ENCODE measurements around the gene CYBC1. TPM values are rescaled to one million over a fixed set of nuclear protein-coding genes. Genes with fewer than 3 reads are reported as not detected.
A peak's percentile ranks its signal among the peaks of the same experiment; 100 is the strongest.
"Not testable (repeated sequence)": the region's sequence is repeated elsewhere in the genome, so short reads cannot be mapped to it uniquely, and the experiment has no call there.

CYBC1 gene
- total and polyA plus RNA-seq, 8 donors: 29.3 to 66.9 (median 41.0) TPM

GRCh38 chr17:82457929-82458178, 7.3 kb upstream of the CYBC1 start:
- WGBS, 2 donors: 0 to 1% methylated on average over 8 of the region's 8 CpGs
- no peak for FAIRE-seq
- H3K4me3 ChIP-seq: peak overlapping the region; percentile 65 to 87 (median 82)
- no peaks in the 10 kb centered on the region for H3K27me3 ChIP-seq
- intact Hi-C loops (cut with DNase I): no loop called here
- ATAC-seq: no peak
- TF ChIP-seq, protein P1, sequence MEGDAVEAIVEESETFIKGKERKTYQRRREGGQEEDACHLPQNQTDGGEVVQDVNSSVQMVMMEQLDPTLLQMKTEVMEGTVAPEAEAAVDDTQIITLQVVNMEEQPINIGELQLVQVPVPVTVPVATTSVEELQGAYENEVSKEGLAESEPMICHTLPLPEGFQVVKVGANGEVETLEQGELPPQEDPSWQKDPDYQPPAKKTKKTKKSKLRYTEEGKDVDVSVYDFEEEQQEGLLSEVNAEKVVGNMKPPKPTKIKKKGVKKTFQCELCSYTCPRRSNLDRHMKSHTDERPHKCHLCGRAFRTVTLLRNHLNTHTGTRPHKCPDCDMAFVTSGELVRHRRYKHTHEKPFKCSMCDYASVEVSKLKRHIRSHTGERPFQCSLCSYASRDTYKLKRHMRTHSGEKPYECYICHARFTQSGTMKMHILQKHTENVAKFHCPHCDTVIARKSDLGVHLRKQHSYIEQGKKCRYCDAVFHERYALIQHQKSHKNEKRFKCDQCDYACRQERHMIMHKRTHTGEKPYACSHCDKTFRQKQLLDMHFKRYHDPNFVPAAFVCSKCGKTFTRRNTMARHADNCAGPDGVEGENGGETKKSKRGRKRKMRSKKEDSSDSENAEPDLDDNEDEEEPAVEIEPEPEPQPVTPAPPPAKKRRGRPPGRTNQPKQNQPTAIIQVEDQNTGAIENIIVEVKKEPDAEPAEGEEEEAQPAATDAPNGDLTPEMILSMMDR (IDR thresholded peaks at IDR 0.05): no peak
- no peaks in the 10 kb centered on the region for H3K9me3 ChIP-seq
- peaks cover 5 to 34% (median 26%) of the 10 kb centered on the region in 3 donors for H3K4me1 ChIP-seq
- peak overlapping the region; percentile 100 for H3K27ac ChIP-seq
- no peak for DNase-seq
- H3K36me3 ChIP-seq: no peaks in the 10 kb centered on the region

DNA sequence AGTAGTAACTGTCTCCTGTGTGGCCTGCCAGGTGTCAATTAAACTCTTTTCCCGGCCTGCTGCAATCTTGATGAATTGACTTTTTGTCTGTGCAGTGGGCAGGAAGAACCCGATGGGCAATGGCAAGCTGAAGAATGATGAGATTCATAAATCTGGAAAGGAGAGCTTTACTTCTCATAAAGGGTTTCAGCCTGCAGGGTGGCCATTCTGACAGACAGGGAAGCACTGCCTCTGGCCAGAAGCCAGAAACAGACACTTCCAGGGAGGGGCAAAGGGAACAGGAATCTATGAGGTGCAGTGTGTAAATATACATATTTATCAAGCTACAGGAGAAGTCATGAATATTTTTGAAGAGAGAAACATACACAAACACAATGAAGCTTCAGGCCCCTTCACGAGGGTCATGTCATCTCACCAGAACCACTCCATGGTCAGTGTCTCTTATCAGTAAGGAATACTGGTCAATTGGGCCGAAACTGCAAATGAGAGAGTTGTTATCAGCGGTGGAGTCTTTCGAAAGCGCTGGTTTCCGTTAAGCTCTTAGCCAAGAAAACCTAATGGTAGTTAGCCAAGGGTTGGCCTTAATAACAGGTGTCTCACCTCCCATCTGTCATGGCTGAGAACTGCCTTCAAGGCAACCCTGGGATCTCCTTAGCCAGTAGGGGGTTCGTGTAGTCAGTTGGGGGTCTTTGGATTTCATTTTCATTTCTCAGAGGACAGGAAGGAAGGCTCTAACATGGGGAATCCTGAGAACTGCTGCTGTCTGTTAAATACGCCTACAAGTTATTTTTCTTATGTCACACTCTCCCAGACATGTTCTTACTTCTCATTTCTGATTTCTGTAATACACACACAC, 6.7 kb upstream of the CYBC1 start:
- DNase-seq (peak in 2 of 6 donors; percentile 40 to 62), ATAC-seq (peak in 3 of 4 donors; percentile 14 to 25 (median 24))

GRCh38 chr17:82453706-82454105, 3.2 kb upstream of the CYBC1 start:
- H3K36me3 ChIP-seq; ATAC-seq; H3K27ac ChIP-seq; intact Hi-C loops (cut with DNase I); H3K9me3 ChIP-seq; FAIRE-seq; H3K27me3 ChIP-seq; H3K4me3 ChIP-seq: not testable (repeated sequence)
- peaks cover 19 to 34% (median 22%) of the 10 kb centered on the region in 3 donors for H3K4me1 ChIP-seq
- 95% methylated on average over 21 of the region's 21 CpGs for WGBS, 2 donors
- peak in 1 of 6 donors; percentile 47 for DNase-seq

More for the DNA sequence above, 6.7 kb upstream of the CYBC1 start:
- TF ChIP-seq, protein P1 (IDR thresholded peaks at IDR 0.05): no peak
- no peak for FAIRE-seq
- no peaks in the 10 kb centered on the region for H3K27me3 ChIP-seq
- H3K36me3 ChIP-seq: no peaks in the 10 kb centered on the region
- WGBS, 2 donors: 21 to 22% methylated on average over 10 of the region's 10 CpGs
- no peaks in the 10 kb centered on the region for H3K9me3 ChIP-seq
- peak overlapping the region; percentile 100 for H3K27ac ChIP-seq
- peaks cover 5 to 34% (median 26%) of the 10 kb centered on the region in 3 donors for H3K4me1 ChIP-seq
- peak overlapping the region in 2 of 4 donors; percentile 79 to 87 for H3K4me3 ChIP-seq
- intact Hi-C loops (cut with DNase I): no loop called here

DNA sequence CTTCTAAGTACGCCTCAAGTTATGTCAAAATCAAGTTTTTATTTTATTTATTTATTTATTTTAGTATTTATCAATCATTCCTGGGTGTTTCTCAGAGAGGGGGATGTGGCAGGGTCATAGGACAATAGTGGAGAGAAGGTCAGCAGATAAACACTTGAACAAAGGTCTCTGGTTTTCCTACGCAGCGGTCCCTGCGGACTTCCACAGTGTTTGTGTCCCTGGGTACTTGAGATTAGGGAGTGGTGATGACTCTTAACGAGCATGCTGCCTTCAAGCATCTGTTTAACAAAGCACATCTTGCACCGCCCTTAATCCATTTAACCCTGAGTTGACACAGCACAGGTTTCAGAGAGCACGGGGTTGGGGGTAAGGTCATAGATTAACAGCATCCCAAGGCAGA, 2.6 kb upstream of the CYBC1 start:
- FAIRE-seq; intact Hi-C loops (cut with DNase I); H3K4me3 ChIP-seq; H3K27me3 ChIP-seq; ATAC-seq; H3K27ac ChIP-seq; H3K9me3 ChIP-seq; H3K36me3 ChIP-seq: not testable (repeated sequence)
- 79 to 85% methylated on average over 7 of the region's 7 CpGs for WGBS, 2 donors
- DNase-seq: peak in 1 of 6 donors; percentile 5
- H3K4me1 ChIP-seq: peaks cover 19 to 34% (median 22%) of the 10 kb centered on the region in 3 donors

- H3K27me3 ChIP-seq: no peaks in the 10 kb centered on the region
- no peak for DNase-seq
- no peaks in the 10 kb centered on the region for H3K36me3 ChIP-seq
- 94 to 99% methylated on average over 3 of the region's 3 CpGs for WGBS, 2 donors
- FAIRE-seq: no peak
- H3K4me3 ChIP-seq: no peak overlapping the region
- intact Hi-C loops (cut with DNase I): no loop called here
- H3K4me1 ChIP-seq: peaks cover 13 to 27% (median 17%) of the 10 kb centered on the region in 3 donors
- no peaks in the 10 kb centered on the region for H3K9me3 ChIP-seq
- no peak for ATAC-seq
- peak overlapping the region in 2 of 4 donors; percentile 90 to 91 for H3K27ac ChIP-seq
- TF ChIP-seq, protein P1 (IDR thresholded peaks at IDR 0.05): no peak
Observed at GRCh38 chr17:82452162-82452561, 1.6 kb upstream of the CYBC1 start.

- Histone ChIP-seq H3K36me3 (no peaks in the 10 kb centered on the region), H3K27me3 (no peaks in the 10 kb centered on the region), H3K9me3 (no peaks in the 10 kb centered on the region), H3K4me3 (peak overlapping the region; percentile 72 to 99 (median 90)), H3K27ac (peak overlapping the region; percentile 68 to 91 (median 85)), H3K4me1 (peaks cover 7 to 31% (median 17%) of the 10 kb centered on the region in 3 donors)
- ATAC-seq (no peak), FAIRE-seq (no peak), DNase-seq (peak in 2 of 6 donors; percentile 28 to 46)
- 52 to 55% methylated on average over 18 of the region's 18 CpGs for WGBS, 2 donors
- intact Hi-C loops (cut with DNase I): no loop called here
- TF ChIP-seq, protein P1 (IDR thresholded peaks at IDR 0.05): no peak
Observed at GRCh38 chr17:82449883-82450356, 632 bp downstream of the CYBC1 start.
